Smooth muscle cell (in vitro differentiated cells): ENCODE results near the gene GSTA1. TPM values are rescaled to one million over a fixed set of nuclear protein-coding genes. Genes with fewer than 3 reads are reported as not detected.
"Not testable (repeated sequence)": the region's sequence is repeated elsewhere in the genome, so short reads cannot be mapped to it uniquely, and the experiment has no call there.

Experiments used
- DNase-seq: peaks from one replicate; lab custom pipeline; 2025; ENCODE audit not compliant: unreplicated experiment; lab: John Stamatoyannopoulos, UW
- H2AFZ ChIP-seq: fragments of 200-600 bp; sonication (generic); 2 replicates; pipeline ENCODE4 v1.6.0; 2016; ENCODE audit warnings: antibody characterized with exemption, low read depth, mild to moderate bottlenecking
- H3F3A ChIP-seq: fragments of 200-600 bp; sonication (generic); 2 replicates; pipeline ENCODE4 v1.6.0; 2017; ENCODE audit warnings: antibody characterized with exemption, low read depth
- H3K27ac ChIP-seq: fragments of 200-600 bp; sonication (generic); 2 replicates; pipeline ENCODE4 v1.5.1; 2016; ENCODE audit warnings: low read depth, mild to moderate bottlenecking
- H3K27me3 ChIP-seq: fragments of 200-600 bp; sonication (generic); 2 replicates; pipeline ENCODE4 v1.6.1; 2016; ENCODE audit warnings: low read depth, mild to moderate bottlenecking
- H3K36me3 ChIP-seq: fragments of 200-600 bp; sonication (generic); 2 replicates; pipeline ENCODE4 v1.5.1; 2016; ENCODE audit warnings: low read depth
- H3K4me1 ChIP-seq: fragments of 200-600 bp; sonication (generic); 2 replicates; pipeline ENCODE4 v1.5.1; 2016; ENCODE audit warnings: low read depth
- H3K4me2 ChIP-seq: fragments of 200-600 bp; sonication (generic); 2 replicates; pipeline ENCODE4 v1.6.0; 2016; ENCODE audit warnings: mild to moderate bottlenecking
- H3K4me3 ChIP-seq: fragments of 200-600 bp; sonication (generic); 2 replicates; pipeline ENCODE4 v1.5.1; 2016; ENCODE audit warnings: mild to moderate bottlenecking
- H3K79me2 ChIP-seq: fragments of 200-600 bp; sonication (generic); 2 replicates; pipeline ENCODE4 v1.6.0; 2016; ENCODE audit warnings: low read depth, mild to moderate bottlenecking
- H3K9ac ChIP-seq: fragments of 200-600 bp; sonication (generic); 2 replicates; pipeline ENCODE4 v1.6.0; 2016; ENCODE audit warnings: low read depth
- H3K9me3 ChIP-seq: fragments of 200-600 bp; sonication (generic); replicated peaks from 2 replicates; pipeline ENCODE4 v1.5.1; 2016; ENCODE audit warnings: low read depth
- H4K20me1 ChIP-seq: fragments of 200-600 bp; sonication (generic); 2 replicates; pipeline ENCODE4 v1.6.0; 2016; ENCODE audit warnings: low read depth
- CTCF ChIP-seq: fragments of 200-600 bp; sonication (generic); IDR thresholded peaks from 2 replicates; pipeline ENCODE4 v1.5.1; 2017; ENCODE audit warnings: borderline replicate concordance, mild to moderate bottlenecking, antibody characterized with exemption; ENCODE audit not compliant: insufficient read depth, poor library complexity, severe bottlenecking
- WGBS: methylation state at CpG from one replicate; pipeline ENCODE4 v1.1.7; 2016; ENCODE audit warnings: low lambda C conversion rate; 5-methylcytosine and 5-hydroxymethylcytosine counted together
- polyA plus RNA-seq: library from polyadenylated mRNA; unstranded; fragments of >200 nt; fragmentation: Nextera tagmentation; extraction: Ambion mirVana; gene quantifications from 2 replicates; pipeline ENCODE4 v1.2.1, GENCODE V29; 2016
- total RNA-seq: library from RNA; depleted of rRNA; stranded (reverse); fragments of >200 nt; gene quantifications from 2 replicates; pipeline ENCODE4 v1.2.3, GENCODE V29; 2014

The GSTA1 gene
- total and polyA plus RNA-seq, 2 experiments from 2014 or later, result 2.2 to 4.0 TPM

GRCh38 chr6:52763322-52763916, 40.2 kb downstream of the GSTA1 start, which contains the start of gene GSTA2:
Gene GSTA2 (minus strand): TSS chr6:52763475. CDS start chr6:52757947, 5,528 bp downstream.
- 64% methylated on average over 2 of the region's 2 CpGs for WGBS
- H3K27ac ChIP-seq, H3K27me3 ChIP-seq, H3K4me1 ChIP-seq, H3K9ac ChIP-seq, H3K36me3 ChIP-seq, DNase-seq, H4K20me1 ChIP-seq, H3K9me3 ChIP-seq, H2AFZ ChIP-seq, H3K4me2 ChIP-seq, H3K79me2 ChIP-seq: not testable (repeated sequence)
- peak within 1 kb of the TSS; percentile 33 for H3K4me3 ChIP-seq
- H3F3A ChIP-seq, result peaks cover 11% of the 10 kb centered on the region

- H3K4me1 ChIP-seq, H3K36me3 ChIP-seq, H3K4me2 ChIP-seq, DNase-seq, H3K9me3 ChIP-seq, H3K27me3 ChIP-seq, H3K79me2 ChIP-seq, H4K20me1 ChIP-seq, H3K4me3 ChIP-seq, H3K9ac ChIP-seq, H2AFZ ChIP-seq: not testable (repeated sequence)
- H3F3A ChIP-seq, result peaks cover 11% of the 10 kb centered on the region
- 24% methylated on average over 7 of the region's 7 CpGs for WGBS
- peak overlapping the region; percentile 31 for H3K27ac ChIP-seq
Measured at GRCh38 chr6:52761673-52762491, 41.7 kb downstream of the GSTA1 start.

GRCh38 chr6:52760105-52760765, 43.4 kb downstream of the GSTA1 start:
- Histone ChIP-seq H3K4me1 (no peaks in the 10 kb centered on the region), H3K27me3 (no peaks in the 10 kb centered on the region), H3K9me3 (no peaks in the 10 kb centered on the region), H2AFZ (no peak overlapping the region), H3K27ac (no peak overlapping the region), H3K79me2 (no peaks in the 10 kb centered on the region), H3K36me3 (no peaks in the 10 kb centered on the region), H3F3A (peaks cover 11% of the 10 kb centered on the region), H3K9ac (no peak overlapping the region), H4K20me1 (no peaks in the 10 kb centered on the region), H3K4me2 (no peak overlapping the region), H3K4me3 (no peak overlapping the region)
- 86% methylated on average over 6 of the region's 6 CpGs for WGBS
- no peak for TF ChIP-seq CTCF
- DNase-seq, result no peak

GRCh38 chr6:52759085-52759484, 44.5 kb downstream of the GSTA1 start:
- H3K4me2 ChIP-seq, result no peak overlapping the region
- H3K27me3 ChIP-seq, result no peaks in the 10 kb centered on the region
- H2AFZ ChIP-seq, result peak overlapping the region; percentile 33
- H3K4me1 ChIP-seq, result no peaks in the 10 kb centered on the region
- DNase-seq, result no peak
- peaks cover 11% of the 10 kb centered on the region for H3F3A ChIP-seq
- H3K9ac ChIP-seq, result no peak overlapping the region
- no peaks in the 10 kb centered on the region for H3K36me3 ChIP-seq
- no peak overlapping the region for H3K4me3 ChIP-seq
- H3K79me2 ChIP-seq, result no peaks in the 10 kb centered on the region
- TF ChIP-seq CTCF, result no peak
- no peaks in the 10 kb centered on the region for H4K20me1 ChIP-seq
- WGBS, result 61% methylated on average over 1 of the region's 1 CpG
- no peaks in the 10 kb centered on the region for H3K9me3 ChIP-seq
- H3K27ac ChIP-seq, result peak overlapping the region; percentile 12

- Histone ChIP-seq H3F3A (peaks cover 11% of the 10 kb centered on the region), H3K27ac (peak overlapping the region; percentile 12)
- WGBS, result 65% methylated on average over 7 of the region's 7 CpGs
- not testable (repeated sequence) for H3K27me3 ChIP-seq, H3K9ac ChIP-seq, H3K79me2 ChIP-seq, H3K4me1 ChIP-seq, H3K36me3 ChIP-seq, H3K9me3 ChIP-seq, H4K20me1 ChIP-seq, H3K4me2 ChIP-seq, DNase-seq, H2AFZ ChIP-seq, H3K4me3 ChIP-seq
Measured at GRCh38 chr6:52757651-52758338, 45.8 kb downstream of the GSTA1 start.
